Fibroblast of the conjunctiva (primary cell): Measurements from ENCODE around the gene KLRF1.
"Not testable (repeated sequence)": the region's sequence is repeated elsewhere in the genome, so short reads cannot be mapped to it uniquely, and the experiment has no call there.

Source experiments
- DNase-seq: peaks from one replicate; pipeline ENCODE4 v3.0.0-alpha.2; 2010; ENCODE audit warnings: low read depth

Gene KLRF1

GRCh38 chr12:9870286-9870866 is 43.1 kb downstream of the KLRF1 start:
- DNase-seq, result no peak

- DNase-seq, result no peak
Observed at GRCh38 chr12:9872162-9872561, 44.9 kb downstream of the KLRF1 start.

GRCh38 chr12:9872742-9873141 is 45.5 kb downstream of the KLRF1 start:
- no peak for DNase-seq

GRCh38 chr12:9876120-9876519 is 48.8 kb downstream of the KLRF1 start:
- not testable (repeated sequence) for DNase-seq

GRCh38 chr12:9880532-9881078 is 53.3 kb downstream of the KLRF1 start:
- no peak for DNase-seq

- no peak for DNase-seq
Observed at GRCh38 chr12:9881246-9881645, 54.0 kb downstream of the KLRF1 start, which contains the start of gene KLRF2. Gene KLRF2 (plus strand): TSS chr12:9881489. CDS start chr12:9881596, 107 bp downstream.

- no peak for DNase-seq
Observed at GRCh38 chr12:9881988-9882387, 54.7 kb downstream of the KLRF1 start.

GRCh38 chr12:9883175-9883574 is 55.9 kb downstream of the KLRF1 start:
- DNase-seq, result no peak

- no peak for DNase-seq
Observed at GRCh38 chr12:9888665-9889273, 61.5 kb downstream of the KLRF1 start.
